HepG2 (cell line): Measurements from ENCODE around the gene MGLL. TPM values are rescaled to one million over a fixed set of nuclear protein-coding genes. Genes with fewer than 3 reads are reported as not detected.

Source experiments
- ATAC-seq: fragments of 200-7000 bp; cut with Tn5 transposase; 3 replicates; pipeline ENCODE4 v1.9.1; 2020; ENCODE audit warnings: mild to moderate bottlenecking, moderate library complexity
- BruUV-seq: library from RNA; stranded (reverse); fragments of 400-500 nt; replicated peaks from 2 replicates; lab custom pipeline; 2021; lab: Mats Ljungman, UMichigan
- CTCF ChIA-PET: fragments of 300-600 bp; formaldehyde crosslinking; extraction: SDS; loops from one replicate; lab custom pipeline; 2021; ENCODE audit warnings: low total read pairs, inconsistent platforms, low intra/inter-chr PET ratio; lab: Yijun Ruan, JAX
- POLR2A ChIA-PET: fragments of 350-600 bp; sonication (Branson Sonifier 250); formaldehyde crosslinking; loops from one replicate; lab custom pipeline; 2020; ENCODE audit warnings: antibody characterized with exemption, inconsistent platforms; lab: Yijun Ruan, JAX
- DNase-seq: peaks from one replicate; pipeline ENCODE4 v3.0.0-alpha.2; 2015; ENCODE audit warnings: low spot score
- FAIRE-seq: peaks from 3 replicates; lab custom pipeline; 2011; peaks lifted over from hg19 to GRCh38; lab: Jason Lieb, UNC
- H2AFZ ChIP-seq: one replicate; pipeline ENCODE4 v1.6.1; 2011; ENCODE audit warnings: low read length, inconsistent platforms
- H3K27ac ChIP-seq: fragments of 300-600 bp; 3 replicates; pipeline ENCODE4 v1.8.0; 2011; ENCODE audit warnings: mixed run types, mild to moderate bottlenecking, mixed read lengths, low read length, inconsistent platforms; ENCODE audit not compliant: insufficient read depth; ENCODE audit errors: extremely low read length
- H3K27me3 ChIP-seq, 2 experiments: fragments of 200-600 bp in 1 of 2; 2 replicates in 1 of 2; 3 replicates in 1 of 2; pipeline versions ENCODE4 v1.6.0 to v1.8.0; 2011; ENCODE audit warnings: low read length in 2 of 2, mild to moderate bottlenecking in 2 of 2, moderate library complexity in 2 of 2, inconsistent platforms in 1 of 2; ENCODE audit not compliant: insufficient read depth in 2 of 2, control insufficient read depth in 1 of 2
- H3K36me3 ChIP-seq, 2 experiments: fragments of 200-600 bp in 1 of 2; replicated peaks in 1 of 2; 2 replicates in 1 of 2; 3 replicates in 1 of 2; pipeline versions ENCODE4 v1.5.1 to v1.8.0; 2011; ENCODE audit warnings: low read length in 2 of 2, inconsistent platforms in 1 of 2; ENCODE audit not compliant: insufficient read depth in 2 of 2, control insufficient read depth in 1 of 2
- H3K4me1 ChIP-seq: 2 replicates; pipeline ENCODE4 v1.5.1; 2012; ENCODE audit warnings: low read length, inconsistent platforms; ENCODE audit not compliant: insufficient read depth
- H3K4me2 ChIP-seq: 2 replicates; pipeline ENCODE4 v1.6.0; 2011; ENCODE audit warnings: low read depth, low read length, inconsistent platforms
- H3K4me3 ChIP-seq, 3 experiments: fragments of 200-600 bp in 1 of 3; sonication (generic), shearing (Covaris generic) in 1 of 3; replicated peaks in 1 of 3; 2 replicates each; pipeline ENCODE4 v1.5.1; 2011 to 2016; ENCODE audit warnings: low read length in 3 of 3, inconsistent platforms in 2 of 3, low read depth in 2 of 3, mild to moderate bottlenecking in 2 of 3, control low read depth in 1 of 3, mixed read lengths in 1 of 3; ENCODE audit not compliant: insufficient read depth in 1 of 3
- H3K79me2 ChIP-seq: one replicate; pipeline ENCODE4 v1.6.1; 2011; ENCODE audit warnings: low read length, inconsistent platforms; ENCODE audit not compliant: insufficient read depth
- H3K9ac ChIP-seq: 2 replicates; pipeline ENCODE4 v1.6.0; 2011; ENCODE audit warnings: mild to moderate bottlenecking, low read depth, low read length, inconsistent platforms; ENCODE audit not compliant: insufficient read depth
- H3K9me3 ChIP-seq: 2 replicates; pipeline ENCODE4 v1.5.1; 2012; ENCODE audit warnings: mild to moderate bottlenecking, low read length
- H4K20me1 ChIP-seq: 2 replicates; pipeline ENCODE4 v1.6.0; 2011; ENCODE audit warnings: inconsistent platforms, mild to moderate bottlenecking, low read length, moderate library complexity; ENCODE audit not compliant: insufficient read depth
- BCL3 ChIP-seq: sonication (generic); formaldehyde crosslinking; IDR thresholded peaks from 2 replicates; pipeline ENCODE4 v1.5.1; 2020; ENCODE audit warnings: mild to moderate bottlenecking, missing genetic modification reagents, moderate library complexity
- HMGXB4 ChIP-seq, 2 experiments: sonication (generic) in 1 of 2; formaldehyde crosslinking in 1 of 2; IDR thresholded peaks; 2 replicates each; pipeline versions ENCODE4 v1.4.0 to v1.6.1; 2018 to 2020; ENCODE audit warnings: missing genetic modification reagents in 2 of 2, borderline replicate concordance in 1 of 2, low read depth in 1 of 2, mild to moderate bottlenecking in 1 of 2, missing biosample characterization in 1 of 2
- KDM3A ChIP-seq: IDR thresholded peaks from 2 replicates; pipeline ENCODE4 v1.6.1; 2018; ENCODE audit warnings: low read depth, missing compliant biosample characterization
- MLLT10 ChIP-seq: sonication (generic); formaldehyde crosslinking; IDR thresholded peaks from 2 replicates; pipeline ENCODE4 v1.4.0; 2020; ENCODE audit warnings: missing genetic modification reagents
- NBN ChIP-seq: fragments of 450-650 bp; conservative IDR thresholded peaks from 2 replicates; pipeline ENCODE4 v1.6.1; 2017
- PCBP1 ChIP-seq: fragments of 200-400 bp; formaldehyde crosslinking; IDR thresholded peaks from 2 replicates; pipeline ENCODE4 v1.6.1; 2017; ENCODE audit warnings: mild to moderate bottlenecking, low read depth, low read length, borderline replicate concordance
- PHF8 ChIP-seq: sonication (generic); formaldehyde crosslinking; IDR thresholded peaks from 2 replicates; pipeline ENCODE4 v1.5.0; 2020; ENCODE audit warnings: missing genetic modification reagents
- SMAD1 ChIP-seq: sonication (generic); formaldehyde crosslinking; IDR thresholded peaks from 2 replicates; pipeline ENCODE4 v1.4.0; 2020; ENCODE audit warnings: missing genetic modification reagents, low read depth, mild to moderate bottlenecking, borderline replicate concordance
- SNAI1 ChIP-seq: sonication (generic); formaldehyde crosslinking; IDR thresholded peaks from 2 replicates; pipeline ENCODE4 v1.5.0; 2020; ENCODE audit warnings: mild to moderate bottlenecking, missing genetic modification reagents, borderline replicate concordance
- ZHX1 ChIP-seq: sonication (generic); formaldehyde crosslinking; IDR thresholded peaks from 2 replicates; pipeline ENCODE4 v1.8.1; 2022; ENCODE audit warnings: low read depth, mild to moderate bottlenecking, missing genetic modification reagents
- ZNF362 ChIP-seq: sonication (generic); formaldehyde crosslinking; IDR thresholded peaks from 2 replicates; pipeline ENCODE4 v1.4.0; 2020; ENCODE audit warnings: missing genetic modification reagents, mild to moderate bottlenecking, borderline replicate concordance
- ZNF572 ChIP-seq: sonication (generic); formaldehyde crosslinking; IDR thresholded peaks from 2 replicates; pipeline ENCODE4 v1.5.1; 2020; ENCODE audit warnings: mild to moderate bottlenecking, missing genetic modification reagents
- ZNF619 ChIP-seq: sonication (generic); formaldehyde crosslinking; IDR thresholded peaks from 2 replicates; pipeline ENCODE4 v1.4.0; 2020; ENCODE audit warnings: mild to moderate bottlenecking, missing genetic modification reagents
- WGBS: methylation state at CpG from one replicate; pipeline ENCODE4 v1.1.6; 2017; ENCODE audit warnings: low lambda C conversion rate; 5-methylcytosine and 5-hydroxymethylcytosine counted together
- in situ Hi-C: cut with HindIII; loops from 2 replicates; pipeline ENCODE4 v1.10.0; 2017; ENCODE audit warnings: low pct_unique_long_range_greater_than_20kb; ENCODE audit not compliant: extremely low pct_ligation_motif_present
- intact Hi-C: fragments of 100-400 bp; cut with micrococcal nuclease; formaldehyde crosslinking; loops from one replicate; pipeline ENCODE4 v1.10.0; 2022; ENCODE audit not compliant: unreplicated experiment
- polyA plus RNA-seq, 8 experiments: library from polyadenylated mRNA; depleted of rRNA in 3 of 8; stranded (reverse) in 7 of 8; unstranded in 1 of 8; fragments of >200 nt; fragmentation: Illumina TruSeq in 4 of 8; extraction: Trizol in 4 of 8; gene quantifications; 2 replicates each; pipeline versions ENCODE4 v1.2.1 to v1.2.3, GENCODE V29; 2011 to 2016; ENCODE audit warnings: low read depth in 4 of 8, missing spikeins in 1 of 8, mixed read lengths in 1 of 8; ENCODE audit not compliant: insufficient read depth in 1 of 8
- total RNA-seq, 5 experiments: library from RNA; depleted of rRNA; stranded (reverse); fragments of >200 nt; fragmentation: Illumina TruSeq; extraction: Trizol; gene quantifications; 2 replicates each; pipeline ENCODE4 v1.2.3, GENCODE V29; 2016; ENCODE audit warnings: low read depth in 1 of 5

MGLL gene
- total and polyA plus RNA-seq, 2 of the 13 experiments (the other 11 are each of a cell fraction or from before 2014, with no cell fraction given), result not detected

- Histone ChIP-seq H3K4me1 (peaks cover 12% of the 10 kb centered on the region; the same call in 1 of the 2 replicates), H3K27me3 (peaks cover 3 to 28% of the 10 kb centered on the region in 2 experiments), H3K4me3 (no peak overlapping the region), H3K4me2 (no peak overlapping the region), H2AFZ (no peak overlapping the region), H4K20me1 (no peaks in the 10 kb centered on the region), H3K36me3 (no peaks in the 10 kb centered on the region), H3K9ac (no peak overlapping the region), H3K27ac (no peak overlapping the region), H3K79me2 (no peaks in the 10 kb centered on the region), H3K9me3 (no peaks in the 10 kb centered on the region)
- TF ChIP-seq PHF8 (CRISPR knock-in tag), result no peak
- no peak for TF ChIP-seq SMAD1 (CRISPR knock-in tag)
- TF ChIP-seq PCBP1, result no peak
- TF ChIP-seq NBN, result no peak
- TF ChIP-seq ZNF619 (CRISPR knock-in tag), result no peak
- TF ChIP-seq MLLT10 (CRISPR knock-in tag), result no peak
- TF ChIP-seq BCL3 (CRISPR knock-in tag), result no peak
- no peak for TF ChIP-seq ZNF362 (CRISPR knock-in tag)
- TF ChIP-seq ZNF572 (CRISPR knock-in tag), result no peak
- TF ChIP-seq SNAI1 (CRISPR knock-in tag), result no peak
- no peak for TF ChIP-seq KDM3A (CRISPR knock-in tag)
- TF ChIP-seq HMGXB4 (CRISPR knock-in tag; IDR thresholded peaks at IDR 0.05; ENCODE audit: borderline replicate concordance in 1 of 2, low read depth in 1 of 2), result no peak
- TF ChIP-seq ZHX1 (CRISPR knock-in tag), result no peak
- ChIA-PET CTCF (no interaction called here), POLR2A (no interaction called here)
- BruUV-seq, result no TSS peak
- in situ Hi-C loops (no loop called here), intact Hi-C loops (no loop called here)
- FAIRE-seq (no peak), DNase-seq (no peak), ATAC-seq (no peak)
- 94% methylated on average over 6 of the region's 7 CpGs for WGBS
Observed at GRCh38 chr3:127765735-127766134, 56.6 kb downstream of the MGLL start.
